GM18858 (cell line): ENCODE results near the gene SERINC2.
A peak's percentile ranks its signal among the peaks of the same experiment; 100 is the strongest.
"Not testable (repeated sequence)": the region's sequence is repeated elsewhere in the genome, so short reads cannot be mapped to it uniquely, and the experiment has no call there.

Source experiments
- ATAC-seq: cut with Tn5 transposase; IDR thresholded peaks from one replicate; pipeline ENCODE4 v1.9.1; 2021; ENCODE audit not compliant: unreplicated experiment

SERINC2 gene

DNA sequence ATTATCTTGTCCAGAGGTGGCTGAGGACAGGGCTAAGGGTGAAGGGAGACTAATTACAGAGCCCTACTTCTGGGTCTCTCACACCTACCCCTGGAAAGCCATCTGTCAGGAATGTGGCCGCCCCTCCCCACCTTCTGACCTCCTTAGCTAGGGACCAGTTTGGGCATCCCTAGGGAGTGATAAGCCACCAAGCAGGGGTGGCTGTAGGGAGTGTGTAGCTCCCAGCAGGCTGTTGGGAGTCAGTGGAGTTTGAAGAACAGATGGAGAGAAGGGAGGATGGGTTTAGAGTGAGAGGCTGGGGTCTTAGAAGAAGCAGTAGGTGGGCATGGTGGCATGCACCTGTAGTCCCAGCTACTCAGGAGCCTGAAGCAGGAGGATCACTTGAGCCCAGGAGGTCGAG is 808 bp upstream of the SERINC2 start:
- ATAC-seq, result no peak

DNA sequence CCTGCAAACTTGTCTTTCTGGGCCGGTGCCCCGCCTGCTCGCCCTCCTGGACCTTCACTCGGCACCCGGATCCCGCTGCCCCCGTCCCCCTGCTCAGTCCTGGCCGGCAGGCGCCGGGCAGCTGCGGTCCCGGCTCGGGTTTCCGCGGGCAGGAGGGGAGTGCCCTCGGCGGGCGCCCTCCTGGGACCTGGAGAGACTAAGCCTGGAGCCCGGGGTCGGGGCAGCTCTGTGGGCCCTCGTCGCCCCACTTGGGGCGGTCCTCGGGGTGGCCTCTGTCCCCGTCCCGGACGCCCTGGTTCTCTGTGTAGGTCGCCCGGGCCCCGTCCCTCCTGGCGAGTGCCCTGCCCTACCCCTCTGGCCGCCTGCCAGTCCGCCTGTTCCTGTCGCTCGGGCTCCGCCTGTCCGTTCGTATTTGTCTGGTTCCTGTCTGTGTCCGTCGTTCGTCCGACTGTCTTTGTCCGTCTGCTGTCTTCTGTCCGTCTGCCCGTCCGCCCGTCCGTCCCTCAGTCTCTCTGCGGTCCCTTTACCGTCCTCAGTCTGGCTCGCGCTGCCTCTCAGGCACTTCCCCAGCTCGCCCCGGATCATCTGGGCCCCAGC is 490 bp downstream of the SERINC2 start:
- ATAC-seq, result no peak

DNA sequence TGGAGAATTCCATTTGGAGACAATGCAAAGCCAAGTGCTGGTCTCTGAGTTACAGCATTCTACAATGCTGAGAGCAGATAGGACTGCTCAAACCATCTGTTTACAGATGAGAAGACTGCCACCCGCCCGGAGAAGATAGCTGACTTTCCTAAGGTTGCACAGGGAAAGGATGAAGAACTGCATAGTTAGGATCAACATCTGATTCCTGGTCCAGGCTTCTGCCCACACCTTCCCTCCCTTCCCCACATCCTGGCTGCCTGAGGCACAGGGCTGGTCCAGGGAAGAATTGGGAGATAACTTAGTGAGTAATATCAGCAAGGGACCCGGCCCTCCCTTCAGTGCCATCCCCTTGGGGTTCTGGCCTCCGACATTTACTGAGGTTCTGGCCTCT is 2.0 kb downstream of the SERINC2 start:
- ATAC-seq, result no peak

DNA sequence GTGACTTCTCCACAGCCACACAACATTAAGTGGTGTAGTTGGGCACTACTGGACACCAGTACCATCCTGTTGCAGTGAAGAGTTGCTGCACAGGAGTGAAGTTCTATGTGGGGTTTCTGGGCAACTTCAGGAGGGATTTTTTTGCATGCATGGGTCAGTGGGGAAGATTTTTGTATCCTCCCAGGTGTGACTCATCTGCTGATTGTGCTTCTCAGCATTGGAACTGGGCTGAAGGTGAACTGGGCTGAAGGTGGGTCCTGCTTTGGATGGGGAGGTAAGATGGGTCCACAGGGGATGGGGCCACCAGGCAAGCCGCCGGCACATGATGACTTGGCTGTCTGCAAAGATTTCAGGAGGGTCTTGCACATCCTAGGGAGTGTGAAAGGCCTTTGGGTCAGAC is 2.6 kb downstream of the SERINC2 start:
- ATAC-seq, result no peak

DNA sequence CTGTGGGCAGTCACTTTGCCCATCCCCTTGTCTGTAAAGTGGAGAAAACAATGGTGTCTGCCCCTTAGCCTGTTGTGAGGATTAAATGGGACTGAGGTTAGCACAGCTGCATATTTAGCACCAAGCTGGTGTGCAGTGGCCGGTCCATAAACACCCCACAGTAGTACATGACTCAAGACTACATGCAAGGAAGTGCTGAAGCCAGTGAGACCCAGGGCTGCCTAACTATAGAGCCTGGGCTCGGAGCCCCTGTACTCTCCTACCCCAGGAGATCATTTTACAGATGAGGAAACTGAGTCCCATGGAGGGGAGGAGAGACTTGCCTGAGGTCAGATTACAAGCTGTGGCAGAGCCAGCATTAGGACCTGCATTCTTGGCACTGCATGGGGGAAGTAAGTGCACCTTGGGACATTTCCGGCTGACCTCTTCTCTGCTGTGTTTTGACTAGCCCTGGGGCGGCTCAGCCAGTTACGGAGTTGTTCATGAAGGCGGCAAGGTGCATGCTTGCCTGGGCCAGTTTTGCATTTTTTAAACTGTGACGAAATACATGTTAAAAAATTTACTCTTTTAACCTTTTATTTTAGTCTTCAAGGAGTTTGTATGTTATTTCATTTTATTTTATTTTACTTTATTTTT is 3.2 kb downstream of the SERINC2 start:
- ATAC-seq, result no peak

DNA sequence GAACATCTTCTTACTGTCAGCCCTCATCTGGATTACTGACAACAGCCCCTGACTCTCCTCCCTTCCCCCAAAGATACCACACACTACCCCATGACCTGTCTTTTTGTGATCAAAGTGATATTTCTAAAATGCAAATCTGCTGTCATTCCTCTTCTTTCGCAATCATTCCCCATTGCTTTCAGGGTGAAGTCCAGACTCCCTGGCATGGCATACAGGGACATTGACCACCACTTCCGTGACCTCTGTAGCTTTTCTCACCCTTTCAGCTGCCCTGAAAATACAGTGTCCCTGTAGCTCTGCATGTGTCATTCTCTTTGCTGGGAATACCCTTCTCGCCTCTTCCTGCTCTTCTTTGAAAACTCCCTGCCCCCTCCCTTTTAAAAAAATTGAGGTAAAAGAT is 4.1 kb downstream of the SERINC2 start:
- ATAC-seq, result no peak

DNA sequence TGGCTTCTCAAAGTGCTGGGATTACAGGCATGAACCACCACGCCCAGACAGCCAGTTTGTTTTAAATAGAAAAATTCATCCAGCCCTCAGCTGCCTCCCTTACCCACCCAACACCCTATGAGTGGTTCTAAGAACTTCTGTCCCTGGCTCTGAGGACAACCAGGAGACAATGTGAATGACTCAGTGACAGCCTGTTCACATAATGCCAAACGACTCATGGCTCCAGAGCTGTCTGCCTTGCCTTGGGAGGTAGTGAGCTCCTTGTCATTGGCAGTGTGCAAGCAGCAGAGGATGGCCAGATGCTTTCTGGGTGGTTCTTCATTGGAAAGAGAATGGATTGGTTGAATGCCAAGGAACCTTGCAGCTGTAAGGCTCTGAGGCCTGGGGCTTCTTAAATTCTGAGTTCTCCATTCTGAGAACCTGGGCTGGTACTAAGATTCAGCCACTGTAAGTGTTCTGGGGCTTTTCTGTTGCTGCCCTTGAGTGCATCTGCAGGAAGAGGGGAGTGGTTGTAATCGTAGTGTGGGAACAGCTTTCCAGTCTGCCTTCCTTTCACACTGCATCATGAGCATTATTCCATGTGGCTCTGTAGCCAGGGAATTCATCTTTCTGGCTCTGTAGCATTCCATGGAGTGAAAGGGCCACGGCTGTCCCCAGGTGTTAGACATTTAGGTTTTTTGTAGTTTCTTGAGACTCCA is 5.8 kb downstream of the SERINC2 start:
- ATAC-seq, result no peak

DNA sequence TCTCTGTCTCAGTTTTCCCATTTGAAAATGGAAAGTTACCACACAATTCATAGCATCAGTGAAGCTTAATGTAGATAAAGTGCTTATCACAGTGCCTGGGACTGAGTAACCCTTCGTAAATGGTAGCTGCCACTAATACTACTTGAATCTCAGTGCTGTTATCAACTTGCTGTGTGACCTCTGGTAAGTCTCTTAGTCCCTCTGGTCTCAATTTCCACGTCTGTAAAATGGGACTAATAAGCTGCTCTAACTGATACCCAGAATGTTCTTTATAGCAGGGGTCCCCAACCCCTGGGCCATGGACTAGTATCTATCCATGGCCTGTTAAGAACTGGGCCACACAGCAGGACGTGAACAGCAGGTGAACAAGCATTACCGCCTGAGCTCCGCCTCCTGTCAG is 7.7 kb downstream of the SERINC2 start:
- no peak for ATAC-seq

DNA sequence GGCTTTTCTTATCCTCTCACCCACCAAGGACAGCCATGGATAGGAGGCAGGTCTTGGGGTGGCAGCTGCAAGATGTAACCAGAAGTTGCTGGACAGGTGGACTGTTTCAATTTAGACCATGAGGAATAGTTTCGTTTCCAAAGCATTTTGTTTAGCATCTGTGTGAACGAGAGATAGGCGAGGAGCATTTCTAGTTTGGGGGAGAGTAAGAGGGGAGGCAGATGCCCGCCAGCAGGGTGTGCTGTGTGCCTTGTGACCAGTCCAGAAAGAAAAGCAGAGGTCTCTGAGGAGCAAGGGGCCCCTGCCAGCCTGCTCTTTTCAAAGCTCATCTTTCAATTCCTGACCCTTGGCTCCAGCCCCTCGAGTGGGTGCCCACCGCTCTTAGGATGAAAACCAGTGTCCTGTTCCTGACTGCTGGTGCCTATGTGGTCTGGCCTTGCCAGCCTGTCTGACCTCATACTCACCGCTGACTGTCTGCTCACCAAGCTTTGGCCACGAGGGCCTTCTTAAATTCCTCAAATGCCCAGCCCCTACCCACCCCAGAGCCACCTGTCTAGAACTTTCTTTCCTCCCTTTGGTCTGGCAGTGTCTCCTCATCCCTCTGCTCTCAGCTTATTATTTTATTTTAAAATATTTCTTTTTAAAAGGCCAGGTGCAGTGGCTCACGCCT is 8.5 kb downstream of the SERINC2 start:
- ATAC-seq, result no peak

DNA sequence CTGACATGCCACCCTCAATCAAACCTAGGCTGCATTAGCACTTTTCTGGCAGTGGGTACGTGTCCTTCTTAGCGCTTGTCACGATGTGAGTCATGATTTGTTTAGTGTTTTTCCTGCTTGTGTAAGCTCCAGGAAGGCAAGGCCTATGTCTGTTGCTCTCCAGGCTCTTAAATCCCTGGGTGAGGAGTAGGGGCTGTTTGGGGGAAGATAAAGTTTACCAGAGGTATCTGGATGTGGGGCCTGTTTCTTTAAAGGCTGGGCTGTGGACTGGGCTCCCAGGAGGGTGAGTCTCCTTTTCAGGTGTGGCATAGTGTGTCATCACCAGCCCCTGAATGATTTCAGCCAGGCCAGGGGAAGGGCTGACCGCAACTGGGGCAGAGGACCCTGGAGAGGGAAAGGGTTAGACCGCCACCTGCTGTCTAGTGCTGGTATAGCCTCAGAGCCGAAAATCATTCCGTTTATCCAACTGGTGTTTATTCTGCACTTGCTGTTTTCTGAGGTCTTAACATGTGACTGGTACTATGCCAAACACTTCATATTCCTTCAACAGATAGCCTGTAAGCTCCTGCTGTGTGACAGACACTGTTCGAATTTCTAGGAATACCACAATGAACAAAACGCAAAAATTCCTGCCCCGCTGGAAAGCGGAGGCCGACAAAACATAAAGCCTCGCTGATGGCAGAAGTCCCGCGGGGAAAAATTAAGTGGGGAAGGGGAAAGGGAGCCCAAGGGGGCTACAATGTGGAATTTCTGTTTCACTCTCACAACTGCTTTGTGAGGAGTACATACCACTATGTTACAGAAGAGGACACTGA is 9.7 kb downstream of the SERINC2 start:
- no peak for ATAC-seq

DNA sequence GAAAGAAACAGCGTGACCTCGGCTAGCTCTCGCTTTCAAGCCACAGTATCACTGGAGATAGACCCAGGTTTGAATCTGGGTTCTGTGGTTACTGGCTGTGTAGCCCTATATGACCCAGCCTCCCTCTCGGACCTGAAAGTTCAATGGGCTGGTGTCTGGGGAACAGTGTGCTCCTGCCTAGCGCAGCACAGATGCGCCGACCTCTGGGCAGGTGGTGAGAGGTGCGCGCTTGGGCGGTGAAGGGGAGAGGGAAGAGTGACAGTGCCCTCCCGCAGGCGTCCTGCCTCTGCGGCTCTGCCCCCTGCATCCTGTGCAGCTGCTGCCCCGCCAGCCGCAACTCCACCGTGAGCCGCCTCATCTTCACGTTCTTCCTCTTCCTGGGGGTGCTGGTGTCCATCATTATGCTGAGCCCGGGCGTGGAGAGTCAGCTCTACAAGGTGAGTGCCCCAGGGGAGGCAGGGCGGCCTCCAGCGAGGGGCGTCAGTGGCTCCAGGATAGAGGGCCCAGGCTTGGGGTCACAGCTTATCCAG is 10.5 kb downstream of the SERINC2 start:
- ATAC-seq, result peak; percentile 80

DNA sequence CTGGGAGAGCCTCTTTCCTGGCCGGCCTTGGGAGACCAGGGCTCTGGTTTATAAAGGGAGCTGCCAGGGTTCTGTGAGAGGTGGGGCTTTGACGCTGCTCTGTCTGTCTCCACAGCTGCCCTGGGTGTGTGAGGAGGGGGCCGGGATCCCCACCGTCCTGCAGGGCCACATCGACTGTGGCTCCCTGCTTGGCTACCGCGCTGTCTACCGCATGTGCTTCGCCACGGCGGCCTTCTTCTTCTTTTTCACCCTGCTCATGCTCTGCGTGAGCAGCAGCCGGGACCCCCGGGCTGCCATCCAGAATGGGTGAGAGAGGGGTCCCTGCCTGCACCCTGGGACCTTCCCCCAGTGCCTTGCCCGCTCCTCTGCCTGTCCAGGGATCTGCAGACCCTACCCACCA is 11.6 kb downstream of the SERINC2 start:
- no peak for ATAC-seq

DNA sequence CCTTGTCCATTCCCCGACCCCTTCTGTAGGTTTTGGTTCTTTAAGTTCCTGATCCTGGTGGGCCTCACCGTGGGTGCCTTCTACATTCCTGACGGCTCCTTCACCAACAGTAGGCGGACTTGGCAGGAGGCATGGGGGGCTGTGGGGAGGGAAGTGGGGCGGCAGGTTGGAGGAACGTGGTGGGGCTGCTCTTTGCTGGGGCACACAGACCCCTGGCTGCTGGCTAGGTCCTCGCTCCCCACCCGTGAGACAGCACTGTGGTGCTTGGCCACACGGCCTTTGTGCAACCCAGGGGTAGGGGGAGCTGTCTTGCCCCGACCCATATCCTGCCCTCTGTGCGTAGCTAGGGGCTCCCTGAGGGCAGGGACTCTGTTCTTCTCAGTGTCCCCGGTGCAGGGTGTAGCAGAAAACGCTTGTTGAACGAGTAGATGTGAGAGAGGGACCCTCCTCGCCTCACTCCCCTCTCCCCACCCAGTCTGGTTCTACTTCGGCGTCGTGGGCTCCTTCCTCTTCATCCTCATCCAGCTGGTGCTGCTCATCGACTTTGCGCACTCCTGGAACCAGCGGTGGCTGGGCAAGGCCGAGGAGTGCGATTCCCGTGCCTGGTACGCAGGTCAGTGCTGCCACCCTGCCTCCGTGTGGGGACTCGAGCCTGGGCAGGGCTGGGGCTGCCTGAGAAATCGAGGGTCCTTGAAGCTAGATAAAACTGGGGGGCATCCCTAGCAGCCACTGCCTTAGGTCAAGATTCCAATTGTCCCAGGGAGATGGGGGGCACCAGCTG is 12.5 kb downstream of the SERINC2 start:
- ATAC-seq, result no peak

DNA sequence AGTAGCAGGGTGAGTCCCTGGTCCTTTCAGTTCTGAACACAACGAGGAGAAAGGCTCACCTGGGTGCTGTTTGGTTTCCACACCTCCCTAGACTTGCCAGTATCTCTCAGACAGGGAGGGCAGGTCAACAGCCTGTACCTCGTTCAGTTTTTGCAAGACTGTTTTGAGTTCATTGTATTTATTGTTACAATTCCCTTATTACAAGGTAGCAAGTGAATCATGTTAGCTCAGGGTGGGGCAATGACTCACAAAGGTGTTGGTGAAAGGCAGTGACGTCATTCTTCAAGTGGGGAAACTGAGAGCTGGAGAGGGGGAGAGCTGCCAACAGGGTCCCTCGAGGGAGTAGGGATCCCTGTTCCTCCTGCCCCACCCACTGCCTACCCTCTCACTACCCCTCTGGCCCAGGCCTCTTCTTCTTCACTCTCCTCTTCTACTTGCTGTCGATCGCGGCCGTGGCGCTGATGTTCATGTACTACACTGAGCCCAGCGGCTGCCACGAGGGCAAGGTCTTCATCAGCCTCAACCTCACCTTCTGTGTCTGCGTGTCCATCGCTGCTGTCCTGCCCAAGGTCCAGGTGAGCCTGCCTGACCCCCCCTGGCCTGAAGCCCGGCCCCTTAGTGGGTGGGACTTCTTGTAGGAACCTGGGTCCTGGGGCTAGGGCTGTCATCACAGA is 13.4 kb downstream of the SERINC2 start:
- ATAC-seq, result no peak

DNA sequence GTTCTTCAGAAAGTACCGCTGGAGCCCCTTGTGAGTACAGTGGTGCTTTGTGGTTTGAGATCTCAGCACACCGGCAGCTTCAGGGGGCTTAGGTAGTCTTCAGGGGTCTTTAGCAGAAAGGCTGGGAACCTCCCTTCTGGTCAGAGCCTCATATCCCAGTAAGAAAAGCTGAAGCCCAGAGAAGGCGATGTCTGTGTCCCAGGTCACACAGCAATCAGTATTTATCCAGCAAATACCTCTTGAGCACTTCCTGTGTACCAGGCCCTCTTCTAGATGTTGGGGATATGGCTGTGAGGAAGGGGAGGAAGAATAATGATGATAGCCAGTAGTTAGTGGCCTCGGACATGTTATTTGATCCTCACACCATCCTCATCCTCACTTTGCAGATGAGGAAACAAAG is 14.3 kb downstream of the SERINC2 start:
- ATAC-seq, result no peak

DNA sequence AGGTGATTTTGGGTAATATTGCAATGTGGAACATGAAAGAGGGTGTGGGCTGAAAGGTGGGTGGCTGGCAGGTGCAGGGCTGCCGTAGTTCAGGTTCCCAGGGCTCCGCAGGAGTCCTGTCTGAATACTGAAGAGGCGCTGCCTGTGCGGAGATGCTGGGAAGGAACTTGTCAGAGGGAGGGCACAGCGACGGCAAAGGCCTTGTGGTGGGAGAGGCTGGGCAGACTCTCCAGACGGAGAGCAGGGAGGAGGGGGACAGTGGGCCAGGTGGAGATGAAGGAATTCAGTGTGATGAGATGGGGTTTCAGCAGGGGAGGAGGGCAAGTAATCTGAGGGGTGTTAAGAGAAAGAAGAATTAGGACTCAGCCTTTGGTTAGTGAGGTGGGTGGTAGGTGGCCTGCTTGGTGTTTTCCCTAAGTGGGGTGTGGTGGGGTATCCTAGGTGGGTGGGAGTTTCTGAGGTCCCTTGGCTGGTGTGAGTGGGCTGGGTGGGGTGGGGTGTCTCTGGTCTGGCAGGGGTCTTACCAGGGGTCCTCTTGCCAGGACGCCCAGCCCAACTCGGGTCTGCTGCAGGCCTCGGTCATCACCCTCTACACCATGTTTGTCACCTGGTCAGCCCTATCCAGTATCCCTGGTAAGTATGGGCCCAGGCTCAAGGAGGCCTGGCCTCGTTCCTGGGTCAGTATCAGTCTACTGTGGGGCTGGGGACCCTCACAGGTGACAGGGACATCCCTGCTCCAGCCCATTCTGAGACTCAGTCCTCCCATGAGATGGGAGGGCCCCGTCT is 15.6 kb downstream of the SERINC2 start:
- ATAC-seq, result no peak

DNA sequence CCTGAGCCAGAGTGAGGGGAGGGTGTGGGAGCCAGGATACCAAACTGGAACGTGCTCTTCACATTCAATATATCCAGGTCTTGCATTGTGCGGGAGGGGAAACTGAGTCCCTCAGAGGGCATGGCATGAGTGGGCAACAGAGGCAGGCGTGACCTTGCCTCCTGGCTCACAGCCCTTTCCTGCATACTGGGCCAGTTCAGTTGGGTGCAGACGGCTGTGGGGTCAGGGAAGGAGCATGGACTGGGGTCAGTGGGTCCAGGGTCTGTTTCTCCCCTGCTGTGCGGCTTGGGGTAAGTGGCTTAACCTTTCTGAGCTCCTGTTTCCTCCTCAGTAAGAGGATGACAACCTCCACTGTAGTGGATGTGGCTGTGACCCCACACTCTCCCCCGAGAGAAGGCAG is 16.6 kb downstream of the SERINC2 start:
- ATAC-seq, result no peak

DNA sequence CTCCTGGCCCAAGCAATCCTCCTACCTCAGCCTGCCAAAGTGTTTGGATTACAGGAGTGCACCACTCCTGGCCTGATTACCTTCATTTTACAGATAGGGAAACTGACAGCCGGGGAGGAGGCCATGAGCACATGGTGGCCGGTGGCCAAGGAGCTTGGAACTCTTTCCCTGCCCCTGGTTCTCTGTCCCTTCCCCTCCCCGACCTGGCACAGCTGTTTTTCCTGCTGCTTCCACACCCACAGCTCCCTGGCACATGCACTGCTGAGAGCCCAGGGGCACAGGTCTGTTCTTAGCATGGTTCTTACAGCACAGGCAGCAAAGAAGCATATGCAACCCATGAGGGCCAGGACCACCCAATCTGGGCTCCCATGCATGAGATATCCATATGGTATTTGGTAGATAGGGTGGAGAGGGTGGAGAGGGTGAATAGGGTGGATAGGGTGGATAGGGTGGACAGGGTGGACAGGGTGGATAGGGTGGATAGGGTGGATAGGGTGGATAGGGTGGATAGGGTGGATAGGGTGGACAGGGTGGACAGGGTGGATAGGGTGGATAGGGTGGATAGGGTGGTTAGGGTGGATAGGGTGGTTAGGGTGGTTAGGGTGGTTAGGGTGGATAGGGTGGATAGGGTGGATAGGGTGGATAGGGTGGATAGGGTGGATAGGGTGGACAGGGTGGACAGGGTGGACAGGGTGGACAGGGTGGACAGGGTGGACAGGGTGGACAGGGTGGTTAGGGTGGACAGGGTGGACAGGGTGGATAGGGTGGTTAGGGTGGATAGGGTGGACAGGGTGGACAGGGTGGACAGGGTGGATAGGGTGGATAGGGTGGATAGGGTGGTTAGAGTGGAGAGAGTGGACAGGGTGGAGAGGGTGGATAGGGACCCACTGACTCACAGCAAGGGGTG is 18.6 kb downstream of the SERINC2 start:
- not testable (repeated sequence) for ATAC-seq
